Measurements from ENCODE around the gene C4orf50. TPM values are rescaled to one million over a fixed set of nuclear protein-coding genes. Genes with fewer than 3 reads are reported as not detected.

C4orf50 gene
- total and polyA plus RNA-seq, 2 experiments from 2014 or later, result not detected

GRCh38 chr4:6052679-6053078 is 34.4 kb upstream of the C4orf50 start:
- no peak overlapping the region for H2AFZ ChIP-seq
- H3K9ac ChIP-seq, result no peak overlapping the region
- no peaks in the 10 kb centered on the region for H4K20me1 ChIP-seq (ENCODE audit: insufficient read depth)
- H3K79me2 ChIP-seq (ENCODE audit: insufficient read depth), result no peaks in the 10 kb centered on the region
- DNase-seq, result peak; percentile 8
- no peaks in the 10 kb centered on the region for H3K9me2 ChIP-seq (ENCODE audit: insufficient read depth)
- H3K27me3 ChIP-seq (replicated peaks; ENCODE audit: insufficient read depth), result no peaks in the 10 kb centered on the region
- no peak overlapping the region for H3K27ac ChIP-seq
- WGBS, 2 experiments (ENCODE audit: low coverage in 1 of 2, low lambda C conversion rate in 2 of 2, missing lambda C conversion rate in 2 of 2), result 31% methylated on average over 6 of the region's 6 CpGs
- no peaks in the 10 kb centered on the region for H3K4me1 ChIP-seq (ENCODE audit: insufficient read depth)
- no peaks in the 10 kb centered on the region for H3K9me3 ChIP-seq (ENCODE audit: low read depth)
- TF ChIP-seq EZH2 (IDR thresholded peaks at IDR 0.05; ENCODE audit: insufficient read depth, poor library complexity, severe bottlenecking), result no peak
- TF ChIP-seq EZH2phosphoT487 (IDR thresholded peaks at IDR 0.05; ENCODE audit: insufficient read depth, low read depth), result no peak
- in situ Hi-C loops (cut with MboI), result no loop called here
- no peaks in the 10 kb centered on the region for H3F3A ChIP-seq (ENCODE audit: insufficient read depth)
- H3K4me3 ChIP-seq, result no peak overlapping the region
- no peak overlapping the region for H3K4me2 ChIP-seq (ENCODE audit: unreplicated experiment)
- H3K36me3 ChIP-seq (ENCODE audit: low read depth), result no peaks in the 10 kb centered on the region

- TF ChIP-seq EZH2 (IDR thresholded peaks at IDR 0.05; ENCODE audit: insufficient read depth, poor library complexity, severe bottlenecking), result no peak
- no peak for TF ChIP-seq EZH2phosphoT487 (IDR thresholded peaks at IDR 0.05; ENCODE audit: insufficient read depth, low read depth)
- DNase-seq, result no peak
- no peaks in the 10 kb centered on the region for H3K36me3 ChIP-seq (ENCODE audit: low read depth)
- WGBS, 2 experiments (ENCODE audit: low coverage in 1 of 2, low lambda C conversion rate in 2 of 2, missing lambda C conversion rate in 2 of 2), result 17 to 19% methylated on average over 17 of the region's 17 CpGs
- H3K27ac ChIP-seq, result no peak overlapping the region
- no peak overlapping the region for H3K4me3 ChIP-seq
- H3K27me3 ChIP-seq (replicated peaks; ENCODE audit: insufficient read depth), result no peaks in the 10 kb centered on the region
- H3K9me2 ChIP-seq (ENCODE audit: insufficient read depth), result no peaks in the 10 kb centered on the region
- H3K9ac ChIP-seq, result no peak overlapping the region
- H4K20me1 ChIP-seq (ENCODE audit: insufficient read depth), result no peaks in the 10 kb centered on the region
- H3K9me3 ChIP-seq (ENCODE audit: low read depth), result no peaks in the 10 kb centered on the region
- no peaks in the 10 kb centered on the region for H3K79me2 ChIP-seq (ENCODE audit: insufficient read depth)
- no peak overlapping the region for H2AFZ ChIP-seq
- in situ Hi-C loops (cut with MboI), result no loop called here
- no peaks in the 10 kb centered on the region for H3K4me1 ChIP-seq (ENCODE audit: insufficient read depth)
- H3K4me2 ChIP-seq (ENCODE audit: unreplicated experiment), result no peak overlapping the region
- no peaks in the 10 kb centered on the region for H3F3A ChIP-seq (ENCODE audit: insufficient read depth)
These were observed 32.3 kb upstream of the C4orf50 start for GRCh38 chr4:6050551-6050950.

- no peaks in the 10 kb centered on the region for H3K27me3 ChIP-seq (replicated peaks; ENCODE audit: insufficient read depth)
- H3K9ac ChIP-seq, result no peak overlapping the region
- 10 to 21% methylated on average over 8 of the region's 8 CpGs for WGBS, 2 experiments (ENCODE audit: low coverage in 1 of 2, low lambda C conversion rate in 2 of 2, missing lambda C conversion rate in 2 of 2)
- H4K20me1 ChIP-seq (ENCODE audit: insufficient read depth), result no peaks in the 10 kb centered on the region
- no peaks in the 10 kb centered on the region for H3K9me3 ChIP-seq (ENCODE audit: low read depth)
- no peaks in the 10 kb centered on the region for H3F3A ChIP-seq (ENCODE audit: insufficient read depth)
- DNase-seq, result peak; percentile 8
- no peak overlapping the region for H3K4me2 ChIP-seq (ENCODE audit: unreplicated experiment)
- in situ Hi-C loops (cut with MboI), result no loop called here
- no peak overlapping the region for H3K4me3 ChIP-seq
- no peak overlapping the region for H2AFZ ChIP-seq
- no peaks in the 10 kb centered on the region for H3K4me1 ChIP-seq (ENCODE audit: insufficient read depth)
- no peak overlapping the region for H3K27ac ChIP-seq
- H3K36me3 ChIP-seq (ENCODE audit: low read depth), result no peaks in the 10 kb centered on the region
- H3K9me2 ChIP-seq (ENCODE audit: insufficient read depth), result no peaks in the 10 kb centered on the region
- no peaks in the 10 kb centered on the region for H3K79me2 ChIP-seq (ENCODE audit: insufficient read depth)
- TF ChIP-seq EZH2 (IDR thresholded peaks at IDR 0.05; ENCODE audit: insufficient read depth, poor library complexity, severe bottlenecking), result no peak
- no peak for TF ChIP-seq EZH2phosphoT487 (IDR thresholded peaks at IDR 0.05; ENCODE audit: insufficient read depth, low read depth)
These were observed 31.8 kb upstream of the C4orf50 start for GRCh38 chr4:6049985-6050384.

- Histone ChIP-seq H3K79me2 (ENCODE audit: insufficient read depth) (no peaks in the 10 kb centered on the region), H3K27ac (no peak overlapping the region), H3K36me3 (ENCODE audit: low read depth) (no peaks in the 10 kb centered on the region), H3K9ac (no peak overlapping the region), H3K4me2 (ENCODE audit: unreplicated experiment) (no peak overlapping the region), H3K9me2 (ENCODE audit: insufficient read depth) (no peaks in the 10 kb centered on the region), H2AFZ (no peak overlapping the region), H3K4me3 (no peak overlapping the region), H4K20me1 (ENCODE audit: insufficient read depth) (no peaks in the 10 kb centered on the region), H3K9me3 (ENCODE audit: low read depth) (no peaks in the 10 kb centered on the region), H3F3A (ENCODE audit: insufficient read depth) (no peaks in the 10 kb centered on the region), H3K27me3 (replicated peaks; ENCODE audit: insufficient read depth) (no peaks in the 10 kb centered on the region), H3K4me1 (ENCODE audit: insufficient read depth) (no peaks in the 10 kb centered on the region)
- 48 to 53% methylated on average over 12 of the region's 12 CpGs for WGBS, 2 experiments (ENCODE audit: low coverage in 1 of 2, low lambda C conversion rate in 2 of 2, missing lambda C conversion rate in 2 of 2)
- TF ChIP-seq EZH2phosphoT487 (IDR thresholded peaks at IDR 0.05; ENCODE audit: insufficient read depth, low read depth), result no peak
- TF ChIP-seq EZH2 (IDR thresholded peaks at IDR 0.05; ENCODE audit: insufficient read depth, poor library complexity, severe bottlenecking), result no peak
- DNase-seq, result no peak
- in situ Hi-C loops (cut with MboI), result no loop called here
These were observed 31.0 kb upstream of the C4orf50 start for GRCh38 chr4:6049278-6049677.

- Histone ChIP-seq H3K4me1 (ENCODE audit: insufficient read depth) (no peaks in the 10 kb centered on the region), H3K9me2 (ENCODE audit: insufficient read depth) (no peaks in the 10 kb centered on the region), H3K4me2 (ENCODE audit: unreplicated experiment) (no peak overlapping the region), H3K79me2 (ENCODE audit: insufficient read depth) (no peaks in the 10 kb centered on the region), H3K9me3 (ENCODE audit: low read depth) (no peaks in the 10 kb centered on the region), H3F3A (ENCODE audit: insufficient read depth) (no peaks in the 10 kb centered on the region), H3K4me3 (no peak overlapping the region), H2AFZ (no peak overlapping the region), H3K36me3 (ENCODE audit: low read depth) (no peaks in the 10 kb centered on the region), H3K27me3 (replicated peaks; ENCODE audit: insufficient read depth) (no peaks in the 10 kb centered on the region), H4K20me1 (ENCODE audit: insufficient read depth) (no peaks in the 10 kb centered on the region), H3K27ac (no peak overlapping the region), H3K9ac (no peak overlapping the region)
- no peak for TF ChIP-seq EZH2 (IDR thresholded peaks at IDR 0.05; ENCODE audit: insufficient read depth, poor library complexity, severe bottlenecking)
- TF ChIP-seq EZH2phosphoT487 (IDR thresholded peaks at IDR 0.05; ENCODE audit: insufficient read depth, low read depth), result no peak
- 36 to 46% methylated on average over 12 of the region's 12 CpGs for WGBS, 2 experiments (ENCODE audit: low coverage in 1 of 2, low lambda C conversion rate in 2 of 2, missing lambda C conversion rate in 2 of 2)
- in situ Hi-C loops (cut with MboI), result no loop called here
- no peak for DNase-seq
These were observed 30.3 kb upstream of the C4orf50 start for GRCh38 chr4:6048537-6048936.

Data from GM23248 (cell line).